ENCODE data around the gene TMEM120A. TPM values are rescaled to one million over a fixed set of nuclear protein-coding genes. Genes with fewer than 3 reads are reported as not detected.

TMEM120A gene
- total RNA-seq, 1 donor from 2014 or later: 34.2 TPM

- Histone ChIP-seq H4K20me1 (ENCODE audit: insufficient read depth, low read length) (peaks cover 9% of the 10 kb centered on the region), H2AFZ (ENCODE audit: low read depth, low read length) (no peak overlapping the region), H3K9ac (ENCODE audit: low read length) (no peak overlapping the region), H3K4me2 (ENCODE audit: low read length) (no peak overlapping the region), H3K4me3 (ENCODE audit: insufficient read depth, low read depth, low read length) (no peak overlapping the region), H3K27me3 (ENCODE audit: insufficient read depth, low read length) (no peaks in the 10 kb centered on the region), H3K79me2 (ENCODE audit: insufficient read depth, low read length) (no peaks in the 10 kb centered on the region), H3K9me3 (ENCODE audit: insufficient read depth, low read depth, low read length) (no peaks in the 10 kb centered on the region), H3K4me1 (ENCODE audit: insufficient read depth, low read length) (no peaks in the 10 kb centered on the region), H3K27ac (ENCODE audit: low read depth, low read length) (no peak overlapping the region), H3K36me3 (ENCODE audit: insufficient read depth, low read length) (no peaks in the 10 kb centered on the region)
- H3K27me3 Mint-ChIP-seq (ENCODE audit: low read depth, unreplicated experiment): no peaks in the 10 kb centered on the region
- H3K27ac Mint-ChIP-seq (ENCODE audit: unreplicated experiment): peak overlapping the region; percentile 42
- FAIRE-seq: no peak
- peaks cover 10% of the 10 kb centered on the region for H3K36me3 Mint-ChIP-seq (ENCODE audit: low read depth, unreplicated experiment)
- H3K9me3 Mint-ChIP-seq (ENCODE audit: unreplicated experiment): no peaks in the 10 kb centered on the region
- no peak for DNase-seq (ENCODE audit: low read depth)
- TF ChIP-seq EZH2 (IDR thresholded peaks at IDR 0.05; ENCODE audit: insufficient read depth, low read length) (no peak), CTCF (IDR thresholded peaks at IDR 0.05; ENCODE audit: insufficient read depth, low read depth, low read length) (no peak)
- no peak overlapping the region for H3K4me3 Mint-ChIP-seq (ENCODE audit: unreplicated experiment)
- H3K4me1 Mint-ChIP-seq (ENCODE audit: low read depth, unreplicated experiment): peaks cover 4% of the 10 kb centered on the region
These were observed 13.8 kb downstream of the TMEM120A start for GRCh38 chr7:75980430-75981202.

GRCh38 chr7:75979759-75980429 is 14.5 kb downstream of the TMEM120A start:
- no peaks in the 10 kb centered on the region for H3K27me3 Mint-ChIP-seq (ENCODE audit: low read depth, unreplicated experiment)
- no peak for DNase-seq (ENCODE audit: low read depth)
- Histone ChIP-seq H2AFZ (ENCODE audit: low read depth, low read length) (no peak overlapping the region), H3K27me3 (ENCODE audit: insufficient read depth, low read length) (no peaks in the 10 kb centered on the region), H3K36me3 (ENCODE audit: insufficient read depth, low read length) (no peaks in the 10 kb centered on the region), H3K9me3 (ENCODE audit: insufficient read depth, low read depth, low read length) (no peaks in the 10 kb centered on the region), H3K4me2 (ENCODE audit: low read length) (no peak overlapping the region), H3K79me2 (ENCODE audit: insufficient read depth, low read length) (no peaks in the 10 kb centered on the region), H3K4me3 (ENCODE audit: insufficient read depth, low read depth, low read length) (no peak overlapping the region), H4K20me1 (ENCODE audit: insufficient read depth, low read length) (peaks cover 9% of the 10 kb centered on the region), H3K9ac (ENCODE audit: low read length) (no peak overlapping the region), H3K4me1 (ENCODE audit: insufficient read depth, low read length) (no peaks in the 10 kb centered on the region), H3K27ac (ENCODE audit: low read depth, low read length) (no peak overlapping the region)
- FAIRE-seq: no peak
- no peak for TF ChIP-seq EZH2 (IDR thresholded peaks at IDR 0.05; ENCODE audit: insufficient read depth, low read length)
- TF ChIP-seq CTCF (IDR thresholded peaks at IDR 0.05; ENCODE audit: insufficient read depth, low read depth, low read length): no peak
- H3K4me3 Mint-ChIP-seq (ENCODE audit: unreplicated experiment): no peak overlapping the region
- peaks cover 10% of the 10 kb centered on the region for H3K36me3 Mint-ChIP-seq (ENCODE audit: low read depth, unreplicated experiment)
- H3K4me1 Mint-ChIP-seq (ENCODE audit: low read depth, unreplicated experiment): peaks cover 4% of the 10 kb centered on the region
- H3K9me3 Mint-ChIP-seq (ENCODE audit: unreplicated experiment): no peaks in the 10 kb centered on the region
- H3K27ac Mint-ChIP-seq (ENCODE audit: unreplicated experiment): peak overlapping the region; percentile 42

GRCh38 chr7:75977743-75978142 is 16.7 kb downstream of the TMEM120A start:
- Histone ChIP-seq H3K9ac (ENCODE audit: low read length) (no peak overlapping the region), H4K20me1 (ENCODE audit: insufficient read depth, low read length) (peaks cover 9% of the 10 kb centered on the region), H3K9me3 (ENCODE audit: insufficient read depth, low read depth, low read length) (no peaks in the 10 kb centered on the region), H2AFZ (ENCODE audit: low read depth, low read length) (no peak overlapping the region), H3K27me3 (ENCODE audit: insufficient read depth, low read length) (no peaks in the 10 kb centered on the region), H3K27ac (ENCODE audit: low read depth, low read length) (no peak overlapping the region), H3K79me2 (ENCODE audit: insufficient read depth, low read length) (no peaks in the 10 kb centered on the region), H3K4me3 (ENCODE audit: insufficient read depth, low read depth, low read length) (no peak overlapping the region), H3K4me1 (ENCODE audit: insufficient read depth, low read length) (no peaks in the 10 kb centered on the region), H3K36me3 (ENCODE audit: insufficient read depth, low read length) (peaks cover 5% of the 10 kb centered on the region), H3K4me2 (ENCODE audit: low read length) (no peak overlapping the region)
- Mint-ChIP-seq H3K4me3 (ENCODE audit: unreplicated experiment) (no peak overlapping the region), H3K27me3 (ENCODE audit: low read depth, unreplicated experiment) (no peaks in the 10 kb centered on the region), H3K27ac (ENCODE audit: unreplicated experiment) (no peak overlapping the region), H3K4me1 (ENCODE audit: low read depth, unreplicated experiment) (peaks cover 4% of the 10 kb centered on the region), H3K9me3 (ENCODE audit: unreplicated experiment) (no peaks in the 10 kb centered on the region), H3K36me3 (ENCODE audit: low read depth, unreplicated experiment) (peaks cover 11% of the 10 kb centered on the region)
- FAIRE-seq: no peak
- DNase-seq (ENCODE audit: low read depth): no peak
- no peak for TF ChIP-seq EZH2 (IDR thresholded peaks at IDR 0.05; ENCODE audit: insufficient read depth, low read length)
- no peak for TF ChIP-seq CTCF (IDR thresholded peaks at IDR 0.05; ENCODE audit: insufficient read depth, low read depth, low read length)
